Adrenal gland (tissue), 12 donors: Measurements from ENCODE around the gene PSMD3. TPM values are rescaled to one million over a fixed set of nuclear protein-coding genes. Genes with fewer than 3 reads are reported as not detected.

Experiments used
- DNase-seq, 7 donors: peaks; one replicate each; pipeline ENCODE4 v3.0.0-alpha.2; 2019 to 2020
- H3K27ac ChIP-seq, 5 donors: fragments of 200-600 bp; sonication (generic) in 4 of 5; 1 replicate in 3 of 5; 2 replicates in 2 of 5; pipeline versions ENCODE4 v1.5.1 to v1.8.0; 2016 to 2020; ENCODE audit warnings: mild to moderate bottlenecking in 1 of 5
- H3K27me3 ChIP-seq: fragments of 200-600 bp; 2 replicates; pipeline ENCODE4 v1.8.0; 2021
- H3K36me3 ChIP-seq, 2 donors: fragments of 200-600 bp; replicated peaks in 1 of 2; 1 replicate in 1 of 2; 2 replicates in 1 of 2; pipeline versions ENCODE4 v1.5.1 to v1.8.0; 2018 to 2022
- H3K4me1 ChIP-seq, 2 donors: fragments of 200-600 bp; replicated peaks in 1 of 2; 1 replicate in 1 of 2; 2 replicates in 1 of 2; pipeline versions ENCODE4 v1.5.1 to v1.8.0; 2018 to 2021
- H3K4me3 ChIP-seq, 4 donors: fragments of 200-600 bp; sonication (generic) in 3 of 4; one replicate each; pipeline ENCODE4 v1.5.1; 2016 to 2018
- H3K9me3 ChIP-seq, 3 donors: fragments of 200-600 bp; sonication (generic) in 1 of 3; replicated peaks in 1 of 3; 1 replicate in 2 of 3; 2 replicates in 1 of 3; pipeline versions ENCODE4 v1.5.1 to v1.8.0; 2016 to 2021
- CTCF ChIP-seq, 6 experiments: fragments of 450-650 bp in 4 of 6; fragments of 200-600 bp in 2 of 6; sonication (generic) in 1 of 6; IDR thresholded peaks; 1 replicate in 5 of 6; 2 replicates in 1 of 6; pipeline versions ENCODE4 v1.5.1 to v1.8.0; 2016 to 2021; ENCODE audit warnings: antibody characterized with exemption in 6 of 6, mild to moderate bottlenecking in 2 of 6, moderate library complexity in 1 of 6
- POLR2A ChIP-seq, 2 donors: fragments of 450-650 bp; IDR thresholded peaks; one replicate each; pipeline ENCODE4 v1.6.1; 2017; ENCODE audit warnings: antibody characterized with exemption in 2 of 2, mild to moderate bottlenecking in 2 of 2, moderate library complexity in 1 of 2
- WGBS, 4 donors: extraction: QIAGEN DNeasy Blood & Tissue Kit in 2 of 4; methylation state at CpG; one replicate each; pipeline versions ENCODE4 v1.1.5 to v1.1.7; 2013 to 2017; 5-methylcytosine and 5-hydroxymethylcytosine counted together
- intact Hi-C, 2 donors: fragments of 100-400 bp; cut with DNase I; formaldehyde crosslinking; loops; one replicate each; pipeline versions ENCODE4 v1.14.1 to v1.15.0; 2022 to 2023
- polyA plus RNA-seq, 3 donors: library from polyadenylated mRNA; stranded (reverse); fragments of 200-250 nt in 2 of 3; fragments of 350-450 nt in 1 of 3; fragmentation: Illumina TruSeq in 1 of 3; extraction: RNeasy Lipid Tissue Mini Kit (QIAGEN cat#74804) in 1 of 3; gene quantifications; one replicate each; pipeline ENCODE4 v1.2.3, GENCODE V29; 2013 to 2014
- total RNA-seq, 9 donors: library from RNA; depleted of rRNA in 4 of 9; stranded (reverse); fragments of >200 nt in 4 of 9; fragments of 120-200 nt in 1 of 9; fragmentation: NEBNext Ultra II Directional in 1 of 9; extraction: Animal tissue kit (Norgen Biotek cat#: 25700) in 1 of 9; gene quantifications; one replicate each; pipeline versions ENCODE4 v1.1.0 to v1.2.4, GENCODE V29; 2013 to 2023
- donor health status: healthy with polysubstance abuse.
- donor health status: Bipolar disorder and iron deficiency.
- donor health status: DM: yes; HTN: yes; CAD: no.
- donor health status: DM: no; HTN: no; CAD: no.
- donor health status: DM: no; HTN: no; CAD: no.
- donor health status: DM: yes; HTN: yes; CAD: no.

The PSMD3 gene
- total and polyA plus RNA-seq, 12 donors: 42.8 to 123 (median 97.3) TPM

GRCh38 chr17:39973496-39973895 is 7.1 kb upstream of the PSMD3 start:
- H3K36me3 ChIP-seq: no peaks in the 10 kb centered on the region
- no peaks in the 10 kb centered on the region for H3K9me3 ChIP-seq
- TF ChIP-seq CTCF (IDR thresholded peaks at IDR 0.05): no peak
- TF ChIP-seq POLR2A (IDR thresholded peaks at IDR 0.05): no peak
- H3K4me3 ChIP-seq: no peak overlapping the region
- no peaks in the 10 kb centered on the region for H3K27me3 ChIP-seq
- 85 to 91% (median 87%) methylated on average over 2 of the region's 2 CpGs for WGBS, 4 donors
- H3K4me1 ChIP-seq: no peaks in the 10 kb centered on the region
- no peak overlapping the region for H3K27ac ChIP-seq
- DNase-seq: no peak
- intact Hi-C loops: no loop called here

- Histone ChIP-seq H3K4me3 (no peak overlapping the region), H3K27ac (no peak overlapping the region), H3K36me3 (no peaks in the 10 kb centered on the region), H3K4me1 (no peaks in the 10 kb centered on the region), H3K27me3 (no peaks in the 10 kb centered on the region), H3K9me3 (no peaks in the 10 kb centered on the region)
- DNase-seq: no peak
- TF ChIP-seq POLR2A (IDR thresholded peaks at IDR 0.05) (no peak), CTCF (IDR thresholded peaks at IDR 0.05) (no peak)
- intact Hi-C loops: no loop called here
- WGBS, 4 donors: 67 to 79% (median 74%) methylated on average over 4 to 5 of the region's 5 CpGs
Measured at GRCh38 chr17:39974433-39974832, 6.2 kb upstream of the PSMD3 start.

GRCh38 chr17:39975801-39976200 is 4.8 kb upstream of the PSMD3 start:
- intact Hi-C loops: no loop called here
- peaks cover 0 to 5% of the 10 kb centered on the region in 2 donors for H3K4me1 ChIP-seq
- H3K9me3 ChIP-seq: no peaks in the 10 kb centered on the region
- H3K27me3 ChIP-seq: no peaks in the 10 kb centered on the region
- H3K36me3 ChIP-seq: no peaks in the 10 kb centered on the region
- no peak overlapping the region for H3K27ac ChIP-seq
- no peak overlapping the region for H3K4me3 ChIP-seq
- DNase-seq: no peak
- no peak for TF ChIP-seq POLR2A (IDR thresholded peaks at IDR 0.05)
- TF ChIP-seq CTCF (IDR thresholded peaks at IDR 0.05): no peak
- WGBS, 4 donors: 63 to 75% (median 68%) methylated on average over 4 of the region's 4 CpGs

- H3K4me3 ChIP-seq: no peak overlapping the region
- intact Hi-C loops: no loop called here
- WGBS, 4 donors: 70 to 78% (median 73%) methylated on average over 5 of the region's 5 CpGs
- peaks cover 11 to 26% of the 10 kb centered on the region in 2 donors for H3K4me1 ChIP-seq
- no peak for DNase-seq
- H3K27me3 ChIP-seq: no peaks in the 10 kb centered on the region
- TF ChIP-seq CTCF (IDR thresholded peaks at IDR 0.05) (no peak), POLR2A (IDR thresholded peaks at IDR 0.05) (no peak)
- peaks cover 0 to under 1% of the 10 kb centered on the region in 2 donors for H3K36me3 ChIP-seq
- no peaks in the 10 kb centered on the region for H3K9me3 ChIP-seq
- peak overlapping the region in 1 of 5 donors; percentile 21 for H3K27ac ChIP-seq
Measured at GRCh38 chr17:39979016-39979670, 1.5 kb upstream of the PSMD3 start.
